Activated B cell treated with CpG ODN at 0.5 μM for 24 hours (primary cell): Measurements from ENCODE around the gene LEMD1. TPM values are rescaled to one million over a fixed set of nuclear protein-coding genes. Genes with fewer than 3 reads are reported as not detected.

Source experiments
- ATAC-seq: fragments of 200-7000 bp; cut with Tn5 transposase; one replicate; pipeline ENCODE4 v1.10.0; 2021; ENCODE audit warnings: low read depth, mild to moderate bottlenecking, moderate library complexity
- CTCF ChIA-PET: fragments of 350-600 bp; sonication (Branson Sonifier 250); formaldehyde crosslinking; loops from one replicate; lab custom pipeline; 2021; ENCODE audit warnings: antibody characterized with exemption; lab: Charles Lee
- POLR2A ChIA-PET: fragments of 350-600 bp; sonication (Branson Sonifier 250); formaldehyde crosslinking; loops from one replicate; lab custom pipeline; 2021; ENCODE audit warnings: antibody characterized with exemption; lab: Charles Lee
- DNase-seq: peaks from one replicate; pipeline ENCODE4 v3.0.0; 2022
- H3K27ac Mint-ChIP-seq: one replicate; pipeline ENCODE4 v1.8.0; 2020; ENCODE audit warnings: mixed read lengths
- H3K27me3 Mint-ChIP-seq: one replicate; pipeline ENCODE4 v1.8.0; 2021; ENCODE audit warnings: mixed read lengths
- H3K36me3 Mint-ChIP-seq: one replicate; pipeline ENCODE4 v1.8.0; 2021; ENCODE audit warnings: low read depth, mixed read lengths
- H3K4me1 Mint-ChIP-seq: one replicate; pipeline ENCODE4 v1.8.0; 2021; ENCODE audit warnings: mixed read lengths
- H3K4me3 Mint-ChIP-seq: one replicate; pipeline ENCODE4 v1.8.0; 2020; ENCODE audit warnings: mild to moderate bottlenecking, mixed read lengths
- H3K9me3 Mint-ChIP-seq: one replicate; pipeline ENCODE4 v1.8.0; 2020; ENCODE audit warnings: mixed read lengths
- CTCF ChIP-seq: fragments of 200-600 bp; IDR thresholded peaks from one replicate; pipeline ENCODE4 v1.8.0; 2022; ENCODE audit warnings: antibody characterized with exemption, mild to moderate bottlenecking
- intact Hi-C: fragments of 100-400 bp; cut with micrococcal nuclease; formaldehyde crosslinking; loops from one replicate; pipeline ENCODE4 v1.15.1; 2024
- total RNA-seq: library from RNA; stranded (reverse); gene quantifications from 2 replicates; pipeline ENCODE4 v1.2.3, GENCODE V29; 2022

The LEMD1 gene
- total RNA-seq, 1 donor from 2014 or later: not detected

DNA sequence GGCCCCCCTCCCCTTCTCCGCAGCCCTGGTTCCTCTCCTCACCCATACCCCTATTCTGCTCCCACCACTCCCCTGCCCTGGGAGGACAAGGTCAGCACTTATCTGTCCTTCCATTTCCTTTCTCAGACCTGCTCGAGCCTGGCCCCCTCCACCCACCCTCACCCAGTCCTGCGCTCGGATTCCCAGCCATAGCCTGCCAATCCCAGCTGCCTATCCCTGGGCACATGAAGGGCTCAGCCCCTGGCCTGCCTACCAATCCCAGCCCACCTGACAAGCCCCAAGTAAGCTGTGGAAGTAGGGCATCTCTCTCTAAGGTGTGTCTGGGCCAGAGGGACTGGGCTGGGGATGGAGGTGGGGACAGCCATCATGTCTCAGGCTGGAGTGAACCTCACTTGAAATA, 28.6 kb upstream of the LEMD1 start:
- Mint-ChIP-seq H3K36me3 (no peaks in the 10 kb centered on the region), H3K27ac (no peak overlapping the region), H3K4me1 (peaks cover 8% of the 10 kb centered on the region), H3K27me3 (peaks cover 33% of the 10 kb centered on the region), H3K4me3 (no peak overlapping the region), H3K9me3 (no peaks in the 10 kb centered on the region)
- intact Hi-C loops: no loop called here
- no peak for DNase-seq
- no peak for TF ChIP-seq CTCF
- ChIA-PET POLR2A (interaction anchor here (0.8 kb wide), 1 partner anchor 76 kb away, joined by 3 read pairs; no protein-coding TSS in a partner anchor), CTCF (no interaction called here)
- ATAC-seq: no peak

DNA sequence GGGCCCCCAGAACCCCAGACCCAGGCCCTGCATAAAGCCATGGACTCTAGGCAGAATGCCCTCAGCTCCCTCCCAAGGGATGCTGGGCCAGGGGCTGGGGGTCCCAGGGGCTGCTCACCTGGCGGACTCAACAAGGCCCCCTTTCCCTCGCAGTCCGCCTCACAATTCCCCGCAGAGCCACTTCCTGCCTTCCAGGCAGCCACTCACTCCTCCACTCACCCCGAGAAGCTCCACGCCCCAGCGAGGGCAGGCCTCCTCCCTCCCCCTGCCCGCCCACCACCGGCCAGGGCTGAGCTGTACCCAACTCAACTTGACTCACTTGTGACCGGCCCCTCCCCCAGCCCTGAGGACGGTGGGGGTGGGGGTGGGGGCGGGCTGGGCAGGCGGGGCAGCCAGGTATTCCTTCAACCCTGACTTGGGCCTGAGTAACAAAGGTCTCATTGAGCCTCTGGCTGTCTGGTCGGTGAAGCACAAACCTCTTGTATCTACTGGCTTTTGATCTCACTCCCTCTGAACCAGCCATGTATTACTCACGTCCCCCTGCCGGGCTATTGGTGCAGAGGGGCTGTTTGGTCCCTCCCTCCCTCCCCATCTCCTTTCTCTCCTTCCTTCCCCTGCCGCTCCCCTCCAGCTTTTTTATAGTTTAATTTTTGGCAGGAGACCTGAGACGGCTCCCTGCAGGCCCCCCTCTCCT, 28.0 kb upstream of the LEMD1 start:
- Mint-ChIP-seq H3K27ac (no peak overlapping the region), H3K9me3 (no peaks in the 10 kb centered on the region), H3K4me3 (no peak overlapping the region), H3K4me1 (peaks cover 5% of the 10 kb centered on the region), H3K27me3 (peaks cover 32% of the 10 kb centered on the region), H3K36me3 (no peaks in the 10 kb centered on the region)
- ChIA-PET CTCF (no interaction called here), POLR2A (no interaction called here)
- TF ChIP-seq CTCF: no peak
- DNase-seq (no peak), ATAC-seq (no peak)
- intact Hi-C loops: no loop called here

DNA sequence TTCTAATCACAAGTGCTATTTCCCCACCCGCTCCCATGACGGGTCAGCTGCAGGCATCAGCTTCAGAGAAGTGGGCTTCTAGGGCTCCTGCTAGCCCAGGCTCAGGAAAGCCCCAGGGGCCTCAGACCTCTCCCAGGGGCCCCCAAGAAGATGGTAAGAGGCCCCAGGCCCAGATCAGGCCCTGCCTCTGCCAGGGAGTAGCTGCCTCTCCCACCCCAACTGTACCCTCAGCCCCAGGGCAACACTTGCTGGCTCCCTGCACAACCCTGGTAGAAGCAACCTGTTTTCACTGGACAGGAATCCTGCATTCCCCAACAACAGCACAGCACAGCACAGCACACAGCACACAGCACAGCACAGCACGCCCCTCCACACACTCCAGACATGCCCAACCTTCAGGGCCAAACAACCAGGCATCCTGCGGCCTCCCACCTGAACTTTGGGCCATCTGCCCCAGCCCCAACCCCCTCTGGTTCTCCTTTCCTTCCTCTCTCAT, 27.4 kb upstream of the LEMD1 start:
- Mint-ChIP-seq H3K36me3 (no peaks in the 10 kb centered on the region), H3K4me1 (peaks cover 3% of the 10 kb centered on the region), H3K27ac (no peak overlapping the region), H3K4me3 (no peak overlapping the region), H3K9me3 (no peaks in the 10 kb centered on the region), H3K27me3 (peaks cover 27% of the 10 kb centered on the region)
- intact Hi-C loops: no loop called here
- ChIA-PET CTCF (no interaction called here), POLR2A (no interaction called here)
- DNase-seq (no peak), ATAC-seq (no peak)
- no peak for TF ChIP-seq CTCF

DNA sequence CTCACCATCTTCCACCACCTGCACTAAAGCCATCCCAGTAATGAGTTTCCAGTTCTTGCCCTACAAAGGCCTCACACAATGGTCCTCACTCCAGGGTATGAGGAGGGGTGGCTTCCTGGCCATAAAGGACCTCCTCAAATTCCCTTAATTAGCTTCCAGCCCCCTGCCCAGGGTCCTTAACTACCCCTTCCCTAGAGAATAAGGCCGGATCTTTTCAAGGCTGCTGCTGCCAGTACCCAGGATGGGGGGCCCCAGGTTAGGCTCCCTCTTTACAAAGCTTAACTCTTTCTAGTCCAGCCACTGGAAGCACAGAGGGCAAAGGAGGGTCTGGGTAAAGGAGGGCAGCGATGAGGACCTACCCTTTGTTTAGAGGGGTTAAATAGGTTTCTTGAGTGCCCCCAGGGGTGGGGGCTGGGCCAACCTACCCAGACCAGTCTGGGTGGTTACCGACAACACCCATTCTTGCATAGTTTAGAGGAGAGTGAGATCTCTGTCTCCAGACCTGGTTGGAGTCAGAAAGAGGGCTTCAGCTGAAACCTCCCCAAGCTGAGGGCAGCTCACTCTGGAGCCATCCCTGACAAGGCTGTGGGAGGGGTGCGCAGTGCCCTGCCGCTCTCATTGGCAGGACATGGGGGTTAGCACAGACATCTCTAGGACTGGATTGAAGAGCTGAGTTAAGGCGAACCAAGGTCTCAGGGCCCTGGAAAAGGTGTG, 26.8 kb upstream of the LEMD1 start:
- Mint-ChIP-seq H3K36me3 (no peaks in the 10 kb centered on the region), H3K9me3 (no peaks in the 10 kb centered on the region), H3K27ac (no peak overlapping the region), H3K4me1 (peaks cover 6% of the 10 kb centered on the region), H3K4me3 (no peak overlapping the region), H3K27me3 (peaks cover 26% of the 10 kb centered on the region)
- ChIA-PET CTCF (no interaction called here), POLR2A (no interaction called here)
- TF ChIP-seq CTCF: no peak
- ATAC-seq (no peak), DNase-seq (no peak)
- intact Hi-C loops: no loop called here
